Measurements from ENCODE around the gene CDK5R2.
A peak's percentile ranks its signal among the peaks of the same experiment; 100 is the strongest.

Gene CDK5R2

DNA sequence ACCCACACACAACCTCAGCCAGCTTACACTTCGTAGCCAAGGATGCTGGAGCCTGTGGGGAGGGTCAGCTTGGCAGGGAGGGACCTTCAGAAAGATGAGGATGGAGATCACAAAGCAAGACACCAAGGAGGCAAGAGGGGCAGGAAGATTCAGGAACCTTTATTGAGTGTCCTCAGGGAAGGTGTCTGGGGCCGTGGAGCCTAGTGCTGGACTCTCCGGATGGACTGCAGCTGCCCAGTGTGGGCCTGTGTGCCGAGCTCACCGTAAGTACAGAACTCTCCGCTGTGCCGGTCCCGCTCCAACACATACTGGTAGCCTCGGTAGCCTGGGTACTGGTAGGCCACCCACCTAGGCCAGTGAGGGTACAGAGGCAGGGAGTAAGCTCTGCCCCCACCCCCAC is 30.6 kb downstream of the CDK5R2 start:
- no peak overlapping the region for H3K4me3 ChIP-seq (ENCODE audit: low read length)
- TF ChIP-seq, protein P1, sequence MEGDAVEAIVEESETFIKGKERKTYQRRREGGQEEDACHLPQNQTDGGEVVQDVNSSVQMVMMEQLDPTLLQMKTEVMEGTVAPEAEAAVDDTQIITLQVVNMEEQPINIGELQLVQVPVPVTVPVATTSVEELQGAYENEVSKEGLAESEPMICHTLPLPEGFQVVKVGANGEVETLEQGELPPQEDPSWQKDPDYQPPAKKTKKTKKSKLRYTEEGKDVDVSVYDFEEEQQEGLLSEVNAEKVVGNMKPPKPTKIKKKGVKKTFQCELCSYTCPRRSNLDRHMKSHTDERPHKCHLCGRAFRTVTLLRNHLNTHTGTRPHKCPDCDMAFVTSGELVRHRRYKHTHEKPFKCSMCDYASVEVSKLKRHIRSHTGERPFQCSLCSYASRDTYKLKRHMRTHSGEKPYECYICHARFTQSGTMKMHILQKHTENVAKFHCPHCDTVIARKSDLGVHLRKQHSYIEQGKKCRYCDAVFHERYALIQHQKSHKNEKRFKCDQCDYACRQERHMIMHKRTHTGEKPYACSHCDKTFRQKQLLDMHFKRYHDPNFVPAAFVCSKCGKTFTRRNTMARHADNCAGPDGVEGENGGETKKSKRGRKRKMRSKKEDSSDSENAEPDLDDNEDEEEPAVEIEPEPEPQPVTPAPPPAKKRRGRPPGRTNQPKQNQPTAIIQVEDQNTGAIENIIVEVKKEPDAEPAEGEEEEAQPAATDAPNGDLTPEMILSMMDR (conservative IDR thresholded peaks at IDR 0.05; ENCODE audit: low read length): no peak
- DNase-seq (ENCODE audit: low read depth): no peak

DNA sequence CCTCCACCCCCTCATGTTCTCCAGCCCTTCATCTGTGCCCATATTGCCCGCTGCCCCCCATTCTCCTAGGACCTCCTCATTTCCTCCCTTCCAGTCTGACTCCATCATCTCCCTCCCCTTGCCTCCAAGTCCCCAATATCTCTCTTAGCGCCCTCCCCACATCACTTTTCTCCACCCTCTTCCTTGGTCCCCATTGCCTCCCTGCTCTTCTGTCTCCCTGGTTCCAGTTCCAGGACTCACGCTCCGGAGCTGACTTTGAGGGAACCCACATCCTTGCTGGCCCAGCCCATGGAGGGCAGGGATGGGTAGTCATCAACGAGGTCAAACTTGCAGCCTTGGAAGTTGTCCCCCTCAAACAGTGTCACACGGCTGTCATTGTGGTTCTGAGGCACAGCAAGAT is 31.1 kb downstream of the CDK5R2 start:
- no peak for DNase-seq (ENCODE audit: low read depth)
- TF ChIP-seq, protein P1 (conservative IDR thresholded peaks at IDR 0.05; ENCODE audit: low read length): no peak
- H3K4me3 ChIP-seq (ENCODE audit: low read length): no peak overlapping the region

DNA sequence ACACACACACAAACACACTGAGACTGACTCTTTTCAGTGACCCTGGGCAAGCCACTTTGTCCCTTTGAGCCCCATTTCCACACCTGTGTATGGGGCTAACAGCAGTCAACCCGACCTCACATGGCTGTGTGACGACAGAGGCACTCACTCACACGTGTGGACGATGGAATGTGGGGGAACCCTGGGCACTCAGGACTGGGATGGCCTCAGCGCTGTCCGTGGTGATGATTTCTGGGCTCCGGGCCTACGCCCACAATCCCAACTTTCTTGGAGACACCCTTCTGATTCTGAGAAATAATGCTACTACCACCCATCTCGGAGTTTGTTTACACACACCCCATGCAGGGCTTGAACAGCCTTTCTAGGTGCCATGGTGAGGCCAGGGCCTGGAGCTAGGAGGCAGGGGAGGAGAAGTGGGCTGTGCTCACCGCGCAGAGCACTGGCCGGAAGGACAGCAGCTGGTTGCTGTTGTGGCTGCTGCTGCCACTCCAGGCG is 32.3 kb downstream of the CDK5R2 start:
- DNase-seq (ENCODE audit: low read depth): peak; percentile 29
- H3K4me3 ChIP-seq (ENCODE audit: low read length): no peak overlapping the region
- TF ChIP-seq, protein P1 (conservative IDR thresholded peaks at IDR 0.05; ENCODE audit: low read length): no peak

DNA sequence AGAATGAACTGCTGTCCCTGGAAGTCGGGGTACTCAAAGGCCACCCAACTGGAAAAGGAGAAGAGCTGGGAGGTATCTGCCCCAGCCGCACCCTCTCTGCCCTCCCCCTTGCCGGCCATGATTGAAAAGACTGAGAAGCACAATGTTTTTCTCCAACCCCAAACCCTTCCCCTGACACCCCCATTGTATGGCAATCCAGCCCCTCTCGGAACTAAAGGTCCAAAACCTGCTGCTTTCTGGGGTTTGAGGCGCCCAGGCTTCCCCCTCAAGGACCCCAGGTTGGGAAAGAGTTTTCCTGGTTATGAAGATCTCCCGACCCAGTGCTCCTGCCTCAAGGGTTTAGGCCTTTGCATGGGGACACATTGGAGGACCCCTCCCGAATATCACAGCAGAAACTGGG is 32.7 kb downstream of the CDK5R2 start:
- no peak for DNase-seq (ENCODE audit: low read depth)
- TF ChIP-seq, protein P1 (conservative IDR thresholded peaks at IDR 0.05; ENCODE audit: low read length): no peak
- no peak overlapping the region for H3K4me3 ChIP-seq (ENCODE audit: low read length)

DNA sequence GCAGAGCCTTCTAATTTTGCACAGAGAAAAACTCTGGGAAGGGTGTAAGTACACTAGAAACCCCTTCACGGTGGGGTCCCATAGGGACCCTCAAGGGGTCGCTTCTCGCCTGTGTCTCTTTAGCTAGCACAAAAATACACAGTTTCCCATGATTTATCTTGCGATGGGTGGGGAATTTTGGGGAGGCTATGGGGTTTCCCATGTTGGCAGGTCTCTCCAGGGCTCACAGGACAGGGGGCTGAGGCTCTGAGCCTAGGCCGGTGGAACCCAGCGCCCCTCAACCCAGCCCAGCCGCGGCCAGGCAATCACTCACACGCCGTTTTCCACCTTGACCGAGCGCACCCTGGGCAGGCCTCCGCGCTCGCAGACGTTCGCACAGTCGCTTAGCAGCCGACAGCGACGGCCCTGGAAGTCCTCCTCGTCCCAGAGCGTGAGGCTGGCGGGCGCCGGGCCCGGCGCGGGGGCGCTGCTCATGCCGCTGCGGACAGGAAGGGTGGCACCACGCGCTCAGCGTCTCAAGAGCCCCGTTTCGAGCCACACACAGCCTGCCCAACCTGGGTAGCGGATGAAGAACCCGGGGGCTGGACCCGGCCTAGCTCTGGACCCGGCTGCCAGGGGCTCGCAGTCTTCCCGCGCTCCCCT is 33.4 kb downstream of the CDK5R2 start:
- TF ChIP-seq, protein P1 (conservative IDR thresholded peaks at IDR 0.05; ENCODE audit: low read length): no peak
- no peak for DNase-seq (ENCODE audit: low read depth)
- H3K4me3 ChIP-seq (ENCODE audit: low read length): no peak overlapping the region; the same call in 1 of the 2 replicates

DNA sequence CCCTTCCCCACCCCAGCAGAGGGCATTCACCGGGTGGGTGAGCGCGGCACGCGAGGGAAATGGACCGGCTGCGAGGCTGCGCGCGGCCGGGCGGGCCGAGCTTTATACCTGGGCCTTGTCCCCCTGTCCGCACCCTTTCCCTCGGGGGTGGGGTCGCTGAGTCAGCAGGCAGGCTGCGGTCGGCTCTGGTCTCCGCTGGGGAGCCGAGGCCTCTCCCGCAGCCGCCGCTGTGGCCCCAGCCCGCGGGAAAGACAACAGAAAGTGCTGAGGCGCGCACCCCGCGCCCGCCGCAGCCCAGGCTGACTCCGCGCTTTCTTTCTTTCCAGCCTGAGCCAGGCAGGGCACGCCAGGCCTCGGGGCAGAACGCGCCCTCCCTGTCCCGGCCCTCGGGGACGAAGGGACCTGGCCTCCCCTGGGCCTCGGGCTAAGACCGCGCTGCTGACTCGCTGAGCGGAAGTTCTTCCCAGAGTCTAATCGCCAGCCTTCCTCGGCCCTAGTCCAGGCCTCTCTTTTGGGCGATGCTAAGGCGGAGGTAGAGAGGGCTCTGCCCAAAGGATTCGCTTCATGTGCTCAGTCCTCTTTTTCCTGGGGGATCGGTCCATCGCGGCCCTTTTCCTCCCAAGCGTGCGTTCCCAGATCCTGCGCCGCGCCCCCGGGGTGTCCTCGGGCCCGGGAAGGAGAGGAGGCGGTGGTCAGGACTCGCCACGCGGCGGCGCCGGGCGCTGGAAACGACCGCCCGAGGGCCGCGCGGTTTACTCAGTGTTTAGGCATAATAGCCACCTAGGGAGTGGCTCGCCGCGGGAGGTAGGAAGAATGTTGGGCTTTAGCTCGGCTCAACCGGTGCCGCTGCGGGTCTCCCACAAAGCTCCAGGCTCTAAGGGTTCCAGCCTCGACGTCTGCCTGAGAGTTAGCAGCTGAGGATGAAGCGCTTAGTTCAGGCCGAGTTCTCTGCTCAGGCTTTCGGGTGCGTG is 34.2 kb downstream of the CDK5R2 start, which contains the start of gene CRYBA2:
Gene CRYBA2 (minus strand): TSS at position 78 of the 971 bp plus-strand sequence. CDS start 246 bp downstream, outside the sequence.
- TF ChIP-seq, protein P1 (conservative IDR thresholded peaks at IDR 0.05; ENCODE audit: low read length): no peak
- DNase-seq (ENCODE audit: low read depth): no peak
- peak within 1 kb of the TSS; percentile 34 for H3K4me3 ChIP-seq (ENCODE audit: low read length)
